CD14-positive monocyte (primary cell): ENCODE measurements around the gene KCNK1. TPM values are rescaled to one million over a fixed set of nuclear protein-coding genes. Genes with fewer than 3 reads are reported as not detected.

Experiments
- DNase-seq, 3 donors: peaks; one replicate each; pipeline ENCODE4 v3.0.0-alpha.2; 2011 to 2022
- H2AFZ ChIP-seq: 2 replicates; pipeline ENCODE4 v1.6.0; 2012; ENCODE audit warnings: mild to moderate bottlenecking, low read depth, low read length, inconsistent platforms; ENCODE audit not compliant: insufficient read depth, poor library complexity, severe bottlenecking
- H3K27ac ChIP-seq, 2 donors: 1 replicate in 1 of 2; 2 replicates in 1 of 2; pipeline ENCODE4 v1.5.1; 2012 to 2013; ENCODE audit warnings: low read length in 2 of 2, control low read depth in 1 of 2, inconsistent platforms in 1 of 2, low read depth in 1 of 2, mild to moderate bottlenecking in 1 of 2
- H3K27me3 ChIP-seq, 2 donors: one replicate each; pipeline versions ENCODE4 v1.6.0 to v1.6.1; 2011 to 2013; ENCODE audit warnings: low read length in 2 of 2; ENCODE audit not compliant: control insufficient read depth in 2 of 2, insufficient read depth in 2 of 2
- H3K36me3 ChIP-seq, 2 donors: replicated peaks in 1 of 2; 1 replicate in 1 of 2; 2 replicates in 1 of 2; pipeline versions ENCODE4 v1.5.1 to v1.6.1; 2012 to 2013; ENCODE audit warnings: low read length in 2 of 2, control low read depth in 1 of 2, inconsistent platforms in 1 of 2, mild to moderate bottlenecking in 1 of 2; ENCODE audit not compliant: insufficient read depth in 2 of 2, control insufficient read depth in 1 of 2
- H3K4me1 ChIP-seq, 2 donors: 1 replicate in 1 of 2; 2 replicates in 1 of 2; pipeline versions ENCODE4 v1.5.1 to v1.6.1; 2012 to 2013; ENCODE audit warnings: low read length in 2 of 2, control low read depth in 1 of 2, inconsistent platforms in 1 of 2, mild to moderate bottlenecking in 1 of 2, moderate library complexity in 1 of 2; ENCODE audit not compliant: insufficient read depth in 2 of 2, control insufficient read depth in 1 of 2
- H3K4me2 ChIP-seq: replicated peaks from 2 replicates; pipeline ENCODE3; 2012; ENCODE audit warnings: low read length, moderate library complexity, mild to moderate bottlenecking; ENCODE audit not compliant: poor library complexity, severe bottlenecking; ENCODE audit errors: extremely low read depth
- H3K4me3 ChIP-seq, 3 experiments: fragments of 200-600 bp in 1 of 3; sonication (generic) in 1 of 3; replicated peaks in 1 of 3; 1 replicate in 2 of 3; 2 replicates in 1 of 3; pipeline ENCODE4 v1.5.1; 2011 to 2013; ENCODE audit warnings: low read length in 3 of 3, mild to moderate bottlenecking in 3 of 3, control low read depth in 2 of 3, low read depth in 2 of 3, inconsistent platforms in 1 of 3, moderate library complexity in 1 of 3
- H3K79me2 ChIP-seq: 2 replicates; pipeline ENCODE4 v1.6.0; 2012; ENCODE audit warnings: mild to moderate bottlenecking, control low read depth, inconsistent platforms, low read length, moderate library complexity; ENCODE audit not compliant: insufficient read depth
- H3K9ac ChIP-seq: 2 replicates; pipeline ENCODE4 v1.6.0; 2017; ENCODE audit warnings: low read length, mild to moderate bottlenecking; ENCODE audit not compliant: insufficient read depth, poor library complexity, severe bottlenecking
- H3K9me3 ChIP-seq, 2 donors: replicated peaks in 1 of 2; 1 replicate in 1 of 2; 2 replicates in 1 of 2; pipeline versions ENCODE4 v1.5.1 to v1.6.1; 2012 to 2013; ENCODE audit warnings: low read length in 2 of 2, control low read depth in 1 of 2; ENCODE audit not compliant: control insufficient read depth in 1 of 2, insufficient read depth in 1 of 2
- H4K20me1 ChIP-seq: 2 replicates; pipeline ENCODE4 v1.6.0; 2012; ENCODE audit warnings: mild to moderate bottlenecking, low read length, control low read depth, moderate library complexity; ENCODE audit not compliant: insufficient read depth
- H3K27ac Mint-ChIP-seq, 7 donors: one replicate each; pipeline ENCODE4 v1.8.0; 2020; ENCODE audit warnings: mild to moderate bottlenecking in 7 of 7, mixed read lengths in 7 of 7, moderate library complexity in 6 of 7, inconsistent platforms in 2 of 7
- H3K27me3 Mint-ChIP-seq, 3 donors: one replicate each; pipeline ENCODE4 v1.8.0; 2021 to 2022; ENCODE audit warnings: low read depth in 3 of 3, mild to moderate bottlenecking in 3 of 3, mixed read lengths in 3 of 3, moderate library complexity in 3 of 3, inconsistent platforms in 1 of 3
- H3K36me3 Mint-ChIP-seq, 2 donors: one replicate each; pipeline ENCODE4 v1.8.0; 2020; ENCODE audit warnings: mixed read lengths in 2 of 2, inconsistent platforms in 1 of 2, mild to moderate bottlenecking in 1 of 2
- H3K4me1 Mint-ChIP-seq: one replicate; pipeline ENCODE4 v1.8.0; 2020; ENCODE audit warnings: mild to moderate bottlenecking, mixed read lengths
- H3K4me3 Mint-ChIP-seq, 2 donors: one replicate each; pipeline ENCODE4 v1.8.0; 2020; ENCODE audit warnings: mild to moderate bottlenecking in 2 of 2, mixed read lengths in 2 of 2, moderate library complexity in 1 of 2
- H3K9me3 Mint-ChIP-seq, 7 donors: one replicate each; pipeline ENCODE4 v1.8.0; 2020 to 2022; ENCODE audit warnings: mixed read lengths in 7 of 7, mild to moderate bottlenecking in 6 of 7, moderate library complexity in 6 of 7, inconsistent platforms in 2 of 7
- WGBS: methylation state at CpG from one replicate; pipeline ENCODE4 v1.1.5; 2013; ENCODE audit warnings: missing lambda C conversion rate; ENCODE audit not compliant: insufficient coverage; 5-methylcytosine and 5-hydroxymethylcytosine counted together
- intact Hi-C, 2 donors: fragments of 100-400 bp; cut with micrococcal nuclease; formaldehyde crosslinking; loops; one replicate each; pipeline versions ENCODE4 v1.15.0 to v1.15.1; 2023
- polyA plus RNA-seq, 3 donors: library from polyadenylated mRNA; depleted of rRNA in 1 of 3; unstranded in 2 of 3; stranded (reverse) in 1 of 3; fragments of 300-500 nt in 2 of 3; fragments of >200 nt in 1 of 3; fragmentation: Illumina TruSeq in 2 of 3; gene quantifications; 1 replicate in 2 of 3; 2 replicates in 1 of 3; pipeline ENCODE4 v1.2.3, GENCODE V29; 2012 to 2021
- TF ChIP-seq, protein P1 (sequence below): fragments of 200-600 bp; IDR thresholded peaks from one replicate; pipeline ENCODE4 v1.8.0; 2022; ENCODE audit warnings: antibody characterized with exemption, mild to moderate bottlenecking

KCNK1 gene
- polyA plus RNA-seq, 3 donors: not detected

DNA sequence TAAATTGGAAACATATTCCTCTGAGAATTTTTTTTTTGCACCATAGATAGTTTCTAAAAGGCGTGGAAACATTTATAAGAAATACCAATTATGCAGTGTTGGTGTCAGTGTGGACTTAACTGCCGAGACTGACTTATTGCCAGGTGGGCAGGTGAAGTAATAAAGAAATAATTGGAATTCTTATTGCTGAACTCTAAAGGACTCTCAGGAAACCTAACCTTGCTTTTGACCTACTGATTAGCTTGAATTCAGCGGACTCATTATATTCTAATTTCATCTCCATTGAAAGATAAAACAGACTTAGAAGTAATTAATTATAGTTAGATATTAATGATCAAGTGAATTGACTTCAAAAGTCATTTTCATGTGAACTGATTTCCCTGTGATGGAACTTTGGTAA, 26.3 kb downstream of the KCNK1 start:
- no peak for DNase-seq
- Histone ChIP-seq H3K4me3 (no peak overlapping the region), H2AFZ (no peak overlapping the region), H4K20me1 (no peaks in the 10 kb centered on the region), H3K9me3 (no peaks in the 10 kb centered on the region), H3K36me3 (no peaks in the 10 kb centered on the region), H3K4me1 (no peaks in the 10 kb centered on the region), H3K4me2 (no peak overlapping the region), H3K27me3 (no peaks in the 10 kb centered on the region), H3K27ac (no peak overlapping the region), H3K79me2 (no peaks in the 10 kb centered on the region), H3K9ac (no peak overlapping the region)
- Mint-ChIP-seq H3K27ac (no peak overlapping the region), H3K27me3 (peaks cover 0 to 5% (median 3%) of the 10 kb centered on the region in 3 donors), H3K4me3 (no peak overlapping the region), H3K9me3 (peaks cover 0 to 7% (median 3%) of the 10 kb centered on the region in 7 donors), H3K4me1 (no peaks in the 10 kb centered on the region), H3K36me3 (no peaks in the 10 kb centered on the region)
- TF ChIP-seq, protein P1, sequence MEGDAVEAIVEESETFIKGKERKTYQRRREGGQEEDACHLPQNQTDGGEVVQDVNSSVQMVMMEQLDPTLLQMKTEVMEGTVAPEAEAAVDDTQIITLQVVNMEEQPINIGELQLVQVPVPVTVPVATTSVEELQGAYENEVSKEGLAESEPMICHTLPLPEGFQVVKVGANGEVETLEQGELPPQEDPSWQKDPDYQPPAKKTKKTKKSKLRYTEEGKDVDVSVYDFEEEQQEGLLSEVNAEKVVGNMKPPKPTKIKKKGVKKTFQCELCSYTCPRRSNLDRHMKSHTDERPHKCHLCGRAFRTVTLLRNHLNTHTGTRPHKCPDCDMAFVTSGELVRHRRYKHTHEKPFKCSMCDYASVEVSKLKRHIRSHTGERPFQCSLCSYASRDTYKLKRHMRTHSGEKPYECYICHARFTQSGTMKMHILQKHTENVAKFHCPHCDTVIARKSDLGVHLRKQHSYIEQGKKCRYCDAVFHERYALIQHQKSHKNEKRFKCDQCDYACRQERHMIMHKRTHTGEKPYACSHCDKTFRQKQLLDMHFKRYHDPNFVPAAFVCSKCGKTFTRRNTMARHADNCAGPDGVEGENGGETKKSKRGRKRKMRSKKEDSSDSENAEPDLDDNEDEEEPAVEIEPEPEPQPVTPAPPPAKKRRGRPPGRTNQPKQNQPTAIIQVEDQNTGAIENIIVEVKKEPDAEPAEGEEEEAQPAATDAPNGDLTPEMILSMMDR: no peak
- intact Hi-C loops: no loop called here
- 100% methylated on average over 1 of the region's 3 CpGs for WGBS

DNA sequence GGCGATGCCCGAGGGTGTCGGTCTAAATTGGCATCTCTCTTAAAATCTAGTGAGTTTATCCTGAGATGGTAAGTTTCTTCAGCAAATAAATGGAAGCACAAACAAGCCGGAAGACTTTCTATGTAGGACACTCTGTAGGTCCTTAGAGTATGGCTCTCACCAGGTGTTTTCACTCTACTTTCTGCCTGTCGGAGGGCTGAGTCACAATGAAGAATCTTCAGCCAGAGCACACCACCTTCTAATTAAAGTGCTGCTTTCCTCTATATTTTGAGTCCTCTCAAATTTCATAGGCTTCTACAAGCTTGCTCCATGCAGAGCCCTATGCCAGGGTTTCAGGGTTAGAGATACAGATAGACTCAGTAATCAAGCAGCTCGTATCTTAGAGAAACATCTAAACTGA, 27.1 kb downstream of the KCNK1 start:
- no peak overlapping the region for H3K27ac Mint-ChIP-seq
- Histone ChIP-seq H3K4me3 (no peak overlapping the region), H3K27me3 (no peaks in the 10 kb centered on the region), H3K27ac (no peak overlapping the region), H3K9me3 (no peaks in the 10 kb centered on the region), H3K4me2 (no peak overlapping the region), H3K9ac (no peak overlapping the region), H3K79me2 (no peaks in the 10 kb centered on the region), H3K36me3 (no peaks in the 10 kb centered on the region), H3K4me1 (no peaks in the 10 kb centered on the region), H4K20me1 (no peaks in the 10 kb centered on the region), H2AFZ (no peak overlapping the region)
- peaks cover 0 to 5% (median 3%) of the 10 kb centered on the region in 3 donors for H3K27me3 Mint-ChIP-seq
- H3K9me3 Mint-ChIP-seq: peaks cover 0 to 7% (median 3%) of the 10 kb centered on the region in 7 donors
- no peak overlapping the region for H3K4me3 Mint-ChIP-seq
- intact Hi-C loops: no loop called here
- TF ChIP-seq, protein P1: no peak
- no peak for DNase-seq
- H3K4me1 Mint-ChIP-seq: no peaks in the 10 kb centered on the region
- WGBS: 90% methylated on average over 5 of the region's 6 CpGs
- no peaks in the 10 kb centered on the region for H3K36me3 Mint-ChIP-seq
